Renal cortical epithelial cell (primary cell): ENCODE data around the gene NCL. TPM values are rescaled to one million over a fixed set of nuclear protein-coding genes. Genes with fewer than 3 reads are reported as not detected.
"Not testable (repeated sequence)": the region's sequence is repeated elsewhere in the genome, so short reads cannot be mapped to it uniquely, and the experiment has no call there.

ENCODE experiments used
- DNase-seq: peaks from one replicate; pipeline ENCODE4 v3.0.0-alpha.2; 2011; ENCODE audit warnings: low read depth
- total RNA-seq: library from RNA; depleted of rRNA; stranded (reverse); fragments of >200 nt; gene quantifications from 2 replicates; pipeline ENCODE4 v1.2.3, GENCODE V29; 2014

Gene NCL
- total RNA-seq, 1 donor from 2014 or later: 418 TPM

- no peak for DNase-seq
These were observed 3.6 kb upstream of the NCL start for GRCh38 chr2:231467613-231468530.

GRCh38 chr2:231467016-231467545 is 2.8 kb upstream of the NCL start:
- no peak for DNase-seq

- DNase-seq: no peak
These were observed 574 bp upstream of the NCL start for GRCh38 chr2:231464576-231465540.

- DNase-seq: no peak
These were observed 1.4 kb downstream of the NCL start for GRCh38 chr2:231462729-231463465.

GRCh38 chr2:231461516-231461971 is 2.7 kb downstream of the NCL start:
- DNase-seq: no peak

GRCh38 chr2:231460841-231461240 is 3.4 kb downstream of the NCL start:
- DNase-seq: not testable (repeated sequence)

GRCh38 chr2:231460073-231460835 is 4.0 kb downstream of the NCL start:
- DNase-seq: no peak

- DNase-seq: no peak
These were observed 5.9 kb downstream of the NCL start for GRCh38 chr2:231458368-231458767.

GRCh38 chr2:231457101-231457500 is 7.2 kb downstream of the NCL start:
- DNase-seq: no peak

GRCh38 chr2:231456295-231457004 is 7.8 kb downstream of the NCL start:
- no peak for DNase-seq

- no peak for DNase-seq
These were observed 8.4 kb downstream of the NCL start for GRCh38 chr2:231455890-231456289.

- no peak for DNase-seq
These were observed 9.1 kb downstream of the NCL start for GRCh38 chr2:231455222-231455621.

GRCh38 chr2:231454361-231454791 is 9.9 kb downstream of the NCL start:
- no peak for DNase-seq

- DNase-seq: no peak
These were observed 11.3 kb downstream of the NCL start for GRCh38 chr2:231452799-231453508.

- no peak for DNase-seq
These were observed 13.7 kb downstream of the NCL start for GRCh38 chr2:231450548-231450989.

GRCh38 chr2:231449503-231450054 is 14.7 kb downstream of the NCL start:
- no peak for DNase-seq

GRCh38 chr2:231436957-231437356 is 27.3 kb downstream of the NCL start:
- no peak for DNase-seq

- DNase-seq: no peak
These were observed 30.3 kb downstream of the NCL start for GRCh38 chr2:231433990-231434389.

GRCh38 chr2:231431606-231432005 is 32.7 kb downstream of the NCL start:
- no peak for DNase-seq
